ENCODE data around the gene CECR2. TPM values are rescaled to one million over a fixed set of nuclear protein-coding genes. Genes with fewer than 3 reads are reported as not detected.

The CECR2 gene
- total RNA-seq, 2 experiments from 2014 or later, result not detected

- H3K27ac Mint-ChIP-seq, result no peak overlapping the region
- H3K4me1 ChIP-seq (ENCODE audit: insufficient read depth, low read length), result no peaks in the 10 kb centered on the region
- no peak for TF ChIP-seq CTCF (IDR thresholded peaks at IDR 0.05)
Observed at GRCh38 chr22:17460895-17461294, 91.6 kb downstream of the CECR2 start.

GRCh38 chr22:17470880-17471500 lies 101.7 kb downstream of the CECR2 start:
- H3K4me3 Mint-ChIP-seq, result no peak overlapping the region
- H3K4me1 ChIP-seq (ENCODE audit: insufficient read depth, low read length), result no peaks in the 10 kb centered on the region
- H3K9me3 Mint-ChIP-seq, result no peaks in the 10 kb centered on the region
- no peaks in the 10 kb centered on the region for H3K36me3 Mint-ChIP-seq (ENCODE audit: low read depth)
- no peak overlapping the region for H3K27ac Mint-ChIP-seq
- no peaks in the 10 kb centered on the region for H3K36me3 ChIP-seq (ENCODE audit: insufficient read depth, low read length)
- DNase-seq (no peak), ATAC-seq (ENCODE audit: poor library complexity) (no peak)
- peaks cover 51% of the 10 kb centered on the region for H3K27me3 Mint-ChIP-seq
- no peak overlapping the region for H3K27ac ChIP-seq (ENCODE audit: low read depth in 1 of 2, low read length in 2 of 2)
- ChIA-PET CTCF (no interaction called here), POLR2A (no interaction called here)
- no peak overlapping the region for H3K4me3 ChIP-seq (ENCODE audit: low read length)
- H3K27me3 ChIP-seq (ENCODE audit: control insufficient read depth in 1 of 2, insufficient read depth in 2 of 2, low read length in 2 of 2), result peaks cover 2 to 10% of the 10 kb centered on the region in 2 experiments
- TF ChIP-seq CTCF (IDR thresholded peaks at IDR 0.05), result no peak
- H3K9me3 ChIP-seq (ENCODE audit: control insufficient read depth in 1 of 2, insufficient read depth in 1 of 2, low read length in 2 of 2), result no peaks in the 10 kb centered on the region
- intact Hi-C loops (cut with DNase I, micrococcal nuclease), result no loop called here
- H3K4me1 Mint-ChIP-seq (ENCODE audit: low read depth), result no peaks in the 10 kb centered on the region

More at GRCh38 chr22:17460895-17461294, 91.6 kb downstream of the CECR2 start:
- POLR2A ChIA-PET, result no interaction called here
- no peaks in the 10 kb centered on the region for H3K9me3 ChIP-seq (ENCODE audit: control insufficient read depth in 1 of 2, insufficient read depth in 1 of 2, low read length in 2 of 2)
- ATAC-seq (ENCODE audit: poor library complexity) (no peak), DNase-seq (no peak)
- H3K4me3 ChIP-seq (ENCODE audit: low read length), result no peak overlapping the region
- no peaks in the 10 kb centered on the region for H3K4me1 Mint-ChIP-seq (ENCODE audit: low read depth)
- CTCF ChIA-PET, result no interaction called here
- no peak overlapping the region for H3K27ac ChIP-seq (ENCODE audit: low read depth in 1 of 2, low read length in 2 of 2)
- H3K4me3 Mint-ChIP-seq, result no peak overlapping the region
- peaks cover 0 to 3% of the 10 kb centered on the region in 2 experiments for H3K27me3 ChIP-seq (ENCODE audit: control insufficient read depth in 1 of 2, insufficient read depth in 2 of 2, low read length in 2 of 2)
- no peaks in the 10 kb centered on the region for H3K36me3 Mint-ChIP-seq (ENCODE audit: low read depth)
- no peaks in the 10 kb centered on the region for H3K36me3 ChIP-seq (ENCODE audit: insufficient read depth, low read length)
- intact Hi-C loops (cut with DNase I, micrococcal nuclease), result no loop called here
- H3K27me3 Mint-ChIP-seq, result peaks cover 6% of the 10 kb centered on the region
- no peaks in the 10 kb centered on the region for H3K9me3 Mint-ChIP-seq

GRCh38 chr22:17471886-17472535 lies 102.8 kb downstream of the CECR2 start:
- no peak for TF ChIP-seq CTCF (IDR thresholded peaks at IDR 0.05)
- no peaks in the 10 kb centered on the region for H3K4me1 Mint-ChIP-seq (ENCODE audit: low read depth)
- no peaks in the 10 kb centered on the region for H3K36me3 Mint-ChIP-seq (ENCODE audit: low read depth)
- ChIA-PET POLR2A (no interaction called here), CTCF (no interaction called here)
- DNase-seq (no peak), ATAC-seq (ENCODE audit: poor library complexity) (no peak)
- Histone ChIP-seq H3K27me3 (ENCODE audit: control insufficient read depth in 1 of 2, insufficient read depth in 2 of 2, low read length in 2 of 2) (peaks cover 7 to 10% of the 10 kb centered on the region in 2 experiments), H3K27ac (ENCODE audit: low read depth in 1 of 2, low read length in 2 of 2) (no peak overlapping the region), H3K4me1 (ENCODE audit: insufficient read depth, low read length) (no peaks in the 10 kb centered on the region), H3K9me3 (ENCODE audit: control insufficient read depth in 1 of 2, insufficient read depth in 1 of 2, low read length in 2 of 2) (no peaks in the 10 kb centered on the region), H3K4me3 (ENCODE audit: low read length) (no peak overlapping the region), H3K36me3 (ENCODE audit: insufficient read depth, low read length) (no peaks in the 10 kb centered on the region)
- H3K27me3 Mint-ChIP-seq, result peaks cover 53% of the 10 kb centered on the region
- H3K4me3 Mint-ChIP-seq, result no peak overlapping the region
- no peaks in the 10 kb centered on the region for H3K9me3 Mint-ChIP-seq
- H3K27ac Mint-ChIP-seq, result no peak overlapping the region
- intact Hi-C loops (cut with DNase I, micrococcal nuclease), result no loop called here

Measured in CD4-positive, alpha-beta T cell (primary cell).